HepG2 (cell line): Measurements from ENCODE around the gene THADA. TPM values are rescaled to one million over a fixed set of nuclear protein-coding genes. Genes with fewer than 3 reads are reported as not detected.
A peak's percentile ranks its signal among the peaks of the same experiment; 100 is the strongest.

Experiments
- AGO1 ChIP-seq: fragments of 200-400 bp; formaldehyde crosslinking; IDR thresholded peaks from 2 replicates; pipeline ENCODE4 v1.6.1; 2017; ENCODE audit warnings: mild to moderate bottlenecking, low read depth, low read length, moderate library complexity; ENCODE audit not compliant: poor library complexity, severe bottlenecking
- ATF5 ChIP-seq: sonication (generic); formaldehyde crosslinking; IDR thresholded peaks from 2 replicates; pipeline ENCODE4 v1.4.0; 2020; ENCODE audit warnings: mild to moderate bottlenecking, low read depth, missing genetic modification reagents
- CSRNP2 ChIP-seq: sonication (generic); formaldehyde crosslinking; conservative IDR thresholded peaks from 2 replicates; pipeline ENCODE4 v1.8.0; 2022; ENCODE audit warnings: low read depth, missing genetic modification reagents
- PHF21A ChIP-seq: sonication (generic); formaldehyde crosslinking; IDR thresholded peaks from 2 replicates; pipeline ENCODE4 v1.5.0; 2020; ENCODE audit warnings: mild to moderate bottlenecking, missing genetic modification reagents
- TAF15 ChIP-seq: fragments of 200-400 bp; formaldehyde crosslinking; IDR thresholded peaks from one replicate; pipeline ENCODE4 v1.6.1; 2018; ENCODE audit warnings: mild to moderate bottlenecking, low read depth, low read length; ENCODE audit not compliant: poor library complexity, severe bottlenecking
- TRIM24 ChIP-seq: sonication (generic); formaldehyde crosslinking; IDR thresholded peaks from 2 replicates; pipeline ENCODE4 v1.8.0; 2022; ENCODE audit warnings: mild to moderate bottlenecking, missing genetic modification reagents
- ZNF253 ChIP-seq: sonication (generic); formaldehyde crosslinking; IDR thresholded peaks from 2 replicates; pipeline ENCODE4 v1.8.0; 2022; ENCODE audit warnings: mild to moderate bottlenecking, missing genetic modification reagents, borderline replicate concordance
- ZNF317 ChIP-seq: sonication (generic); formaldehyde crosslinking; IDR thresholded peaks from 2 replicates; pipeline ENCODE4 v1.5.0; 2020; ENCODE audit warnings: mild to moderate bottlenecking, missing genetic modification reagents
- ZNF570 ChIP-seq: sonication (generic); formaldehyde crosslinking; IDR thresholded peaks from 2 replicates; pipeline ENCODE4 v1.4.0; 2020; ENCODE audit warnings: mild to moderate bottlenecking, missing genetic modification reagents, borderline replicate concordance
- ZNF644 ChIP-seq: IDR thresholded peaks from 2 replicates; pipeline ENCODE4 v1.6.1; 2016; ENCODE audit warnings: low read depth
- ZNF747 ChIP-seq: sonication (generic); formaldehyde crosslinking; IDR thresholded peaks from 2 replicates; pipeline ENCODE4 v1.8.1; 2023; ENCODE audit warnings: missing genetic modification reagents, mild to moderate bottlenecking, borderline replicate concordance
- ZSCAN22 ChIP-seq: sonication (generic); formaldehyde crosslinking; IDR thresholded peaks from 2 replicates; pipeline ENCODE4 v1.4.0; 2020; ENCODE audit warnings: mild to moderate bottlenecking, missing genetic modification reagents
- ZZZ3 ChIP-seq: sonication (generic); formaldehyde crosslinking; IDR thresholded peaks from 2 replicates; pipeline ENCODE4 v1.4.0; 2020; ENCODE audit warnings: missing genetic modification reagents, mild to moderate bottlenecking, borderline replicate concordance
- polyA plus RNA-seq, 8 experiments: library from polyadenylated mRNA; depleted of rRNA in 3 of 8; stranded (reverse) in 7 of 8; unstranded in 1 of 8; fragments of >200 nt; fragmentation: Illumina TruSeq in 4 of 8; extraction: Trizol in 4 of 8; gene quantifications; 2 replicates each; pipeline versions ENCODE4 v1.2.1 to v1.2.3, GENCODE V29; 2011 to 2016; ENCODE audit warnings: low read depth in 4 of 8, missing spikeins in 1 of 8, mixed read lengths in 1 of 8; ENCODE audit not compliant: insufficient read depth in 1 of 8
- total RNA-seq, 5 experiments: library from RNA; depleted of rRNA; stranded (reverse); fragments of >200 nt; fragmentation: Illumina TruSeq; extraction: Trizol; gene quantifications; 2 replicates each; pipeline ENCODE4 v1.2.3, GENCODE V29; 2016; ENCODE audit warnings: low read depth in 1 of 5
- TF ChIP-seq, protein P1 (sequence below): sonication (generic); formaldehyde crosslinking; IDR thresholded peaks from 2 replicates; pipeline ENCODE4 v1.5.0; 2020; ENCODE audit warnings: mild to moderate bottlenecking, missing genetic modification reagents, borderline replicate concordance
- TF ChIP-seq, protein P2 (sequence below): IDR thresholded peaks from 2 replicates; pipeline ENCODE4 v1.6.1; 2012; ENCODE audit warnings: inconsistent platforms
- TF ChIP-seq, protein P3 (sequence below): sonication (generic); formaldehyde crosslinking; IDR thresholded peaks from 2 replicates; pipeline ENCODE4 v1.4.0; 2020; ENCODE audit warnings: missing genetic modification reagents, borderline replicate concordance
- TF ChIP-seq, protein P4 (sequence below): sonication (generic); formaldehyde crosslinking; IDR thresholded peaks from 2 replicates; pipeline ENCODE4 v1.5.0; 2020; ENCODE audit warnings: missing genetic modification reagents

THADA gene
- total and polyA plus RNA-seq, 2 of the 13 experiments (the other 11 are each of a cell fraction or from before 2014, with no cell fraction given), result 12.7 to 21.7 TPM

DNA sequence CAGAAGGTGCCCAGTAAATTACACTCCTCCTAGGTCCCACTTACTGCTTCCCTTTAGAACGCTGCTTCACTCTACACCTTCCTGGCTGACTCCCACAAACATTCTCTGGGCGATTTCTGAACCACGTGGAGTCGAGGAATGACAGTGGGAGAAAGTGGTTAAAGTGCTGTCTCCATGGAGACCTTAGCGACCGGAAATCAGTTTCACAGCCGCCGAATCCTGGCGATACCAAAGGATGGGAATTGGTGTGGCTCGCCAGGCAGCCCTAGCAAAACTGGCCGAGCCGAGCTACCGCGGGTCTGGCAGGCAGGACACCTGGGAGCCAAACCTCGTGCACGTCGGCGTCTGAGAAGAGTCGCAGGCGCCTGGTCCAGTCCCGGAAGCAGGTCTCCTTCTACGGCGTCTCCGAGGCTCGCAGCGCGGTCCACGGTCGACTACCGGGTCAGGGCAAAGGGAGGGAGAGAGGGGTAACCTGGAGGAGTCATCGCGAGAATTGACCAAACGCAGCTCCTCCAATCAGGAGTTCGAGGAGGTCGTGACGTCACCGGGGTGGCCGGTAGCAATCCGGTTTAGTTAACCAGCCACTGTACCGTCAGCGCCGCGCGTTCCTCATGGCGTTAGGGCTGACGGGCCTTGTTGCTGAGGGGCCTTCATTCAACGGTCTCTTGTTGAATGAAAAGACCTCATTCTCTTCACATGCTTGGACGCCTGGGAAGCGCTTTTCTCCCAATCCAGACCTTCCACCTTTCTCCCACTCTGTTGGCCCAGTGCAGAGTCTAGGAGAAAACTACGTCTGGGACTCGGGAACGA, at the start of gene THADA (continued):
- TF ChIP-seq AGO1 (peak; percentile 78), ZZZ3 (CRISPR knock-in tag) (peak; percentile 91), ZSCAN22 (CRISPR knock-in tag) (no peak), ZNF570 (CRISPR knock-in tag) (no peak), ZNF317 (CRISPR knock-in tag) (peak; percentile 85), ZNF253 (CRISPR knock-in tag) (peak; percentile 79; the same call in 1 of the 2 replicates), PHF21A (CRISPR knock-in tag) (peak; percentile 68; the same call in 1 of the 2 replicates), CSRNP2 (CRISPR knock-in tag) (no peak), TAF15 (peak; percentile 71), TRIM24 (CRISPR knock-in tag) (no peak), ATF5 (0 out of 2 replicates have a peak, but pooled peaks have one; percentile 38), ZNF644 (CRISPR knock-in tag) (no peak; the same call in 1 of the 2 replicates), ZNF747 (CRISPR knock-in tag) (peak; percentile 55; the same call in 1 of the 2 replicates)
- TF ChIP-seq, protein P1, sequence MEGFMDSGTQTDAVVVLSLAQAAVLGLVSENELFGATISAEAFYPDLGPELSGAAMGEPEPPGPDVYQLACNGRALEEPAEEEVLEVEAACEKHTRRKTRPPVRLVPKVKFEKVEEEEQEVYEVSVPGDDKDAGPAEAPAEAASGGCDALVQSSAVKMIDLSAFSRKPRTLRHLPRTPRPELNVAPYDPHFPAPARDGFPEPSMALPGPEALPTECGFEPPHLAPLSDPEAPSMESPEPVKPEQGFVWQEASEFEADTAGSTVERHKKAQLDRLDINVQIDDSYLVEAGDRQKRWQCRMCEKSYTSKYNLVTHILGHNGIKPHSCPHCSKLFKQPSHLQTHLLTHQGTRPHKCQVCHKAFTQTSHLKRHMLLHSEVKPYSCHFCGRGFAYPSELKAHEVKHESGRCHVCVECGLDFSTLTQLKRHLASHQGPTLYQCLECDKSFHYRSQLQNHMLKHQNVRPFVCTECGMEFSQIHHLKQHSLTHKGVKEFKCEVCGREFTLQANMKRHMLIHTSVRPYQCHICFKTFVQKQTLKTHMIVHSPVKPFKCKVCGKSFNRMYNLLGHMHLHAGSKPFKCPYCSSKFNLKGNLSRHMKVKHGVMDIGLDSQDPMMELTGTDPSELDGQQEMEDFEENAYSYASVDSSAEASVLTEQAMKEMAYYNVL (CRISPR knock-in tag), result peak; percentile 78; the same call in 1 of the 2 replicates
- TF ChIP-seq, protein P2, sequence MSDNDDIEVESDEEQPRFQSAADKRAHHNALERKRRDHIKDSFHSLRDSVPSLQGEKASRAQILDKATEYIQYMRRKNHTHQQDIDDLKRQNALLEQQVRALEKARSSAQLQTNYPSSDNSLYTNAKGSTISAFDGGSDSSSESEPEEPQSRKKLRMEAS, result peak; percentile 97
- TF ChIP-seq, protein P3, sequence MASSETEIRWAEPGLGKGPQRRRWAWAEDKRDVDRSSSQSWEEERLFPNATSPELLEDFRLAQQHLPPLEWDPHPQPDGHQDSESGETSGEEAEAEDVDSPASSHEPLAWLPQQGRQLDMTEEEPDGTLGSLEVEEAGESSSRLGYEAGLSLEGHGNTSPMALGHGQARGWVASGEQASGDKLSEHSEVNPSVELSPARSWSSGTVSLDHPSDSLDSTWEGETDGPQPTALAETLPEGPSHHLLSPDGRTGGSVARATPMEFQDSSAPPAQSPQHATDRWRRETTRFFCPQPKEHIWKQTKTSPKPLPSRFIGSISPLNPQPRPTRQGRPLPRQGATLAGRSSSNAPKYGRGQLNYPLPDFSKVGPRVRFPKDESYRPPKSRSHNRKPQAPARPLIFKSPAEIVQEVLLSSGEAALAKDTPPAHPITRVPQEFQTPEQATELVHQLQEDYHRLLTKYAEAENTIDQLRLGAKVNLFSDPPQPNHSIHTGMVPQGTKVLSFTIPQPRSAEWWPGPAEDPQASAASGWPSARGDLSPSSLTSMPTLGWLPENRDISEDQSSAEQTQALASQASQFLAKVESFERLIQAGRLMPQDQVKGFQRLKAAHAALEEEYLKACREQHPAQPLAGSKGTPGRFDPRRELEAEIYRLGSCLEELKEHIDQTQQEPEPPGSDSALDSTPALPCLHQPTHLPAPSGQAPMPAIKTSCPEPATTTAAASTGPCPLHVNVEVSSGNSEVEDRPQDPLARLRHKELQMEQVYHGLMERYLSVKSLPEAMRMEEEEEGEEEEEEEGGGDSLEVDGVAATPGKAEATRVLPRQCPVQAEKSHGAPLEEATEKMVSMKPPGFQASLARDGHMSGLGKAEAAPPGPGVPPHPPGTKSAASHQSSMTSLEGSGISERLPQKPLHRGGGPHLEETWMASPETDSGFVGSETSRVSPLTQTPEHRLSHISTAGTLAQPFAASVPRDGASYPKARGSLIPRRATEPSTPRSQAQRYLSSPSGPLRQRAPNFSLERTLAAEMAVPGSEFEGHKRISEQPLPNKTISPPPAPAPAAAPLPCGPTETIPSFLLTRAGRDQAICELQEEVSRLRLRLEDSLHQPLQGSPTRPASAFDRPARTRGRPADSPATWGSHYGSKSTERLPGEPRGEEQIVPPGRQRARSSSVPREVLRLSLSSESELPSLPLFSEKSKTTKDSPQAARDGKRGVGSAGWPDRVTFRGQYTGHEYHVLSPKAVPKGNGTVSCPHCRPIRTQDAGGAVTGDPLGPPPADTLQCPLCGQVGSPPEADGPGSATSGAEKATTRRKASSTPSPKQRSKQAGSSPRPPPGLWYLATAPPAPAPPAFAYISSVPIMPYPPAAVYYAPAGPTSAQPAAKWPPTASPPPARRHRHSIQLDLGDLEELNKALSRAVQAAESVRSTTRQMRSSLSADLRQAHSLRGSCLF, result no peak
- TF ChIP-seq, protein P4, sequence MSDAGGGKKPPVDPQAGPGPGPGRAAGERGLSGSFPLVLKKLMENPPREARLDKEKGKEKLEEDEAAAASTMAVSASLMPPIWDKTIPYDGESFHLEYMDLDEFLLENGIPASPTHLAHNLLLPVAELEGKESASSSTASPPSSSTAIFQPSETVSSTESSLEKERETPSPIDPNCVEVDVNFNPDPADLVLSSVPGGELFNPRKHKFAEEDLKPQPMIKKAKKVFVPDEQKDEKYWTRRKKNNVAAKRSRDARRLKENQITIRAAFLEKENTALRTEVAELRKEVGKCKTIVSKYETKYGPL (CRISPR knock-in tag), result no peak
